HG02571 (cell line): ENCODE measurements around the gene ARRDC5.
"Not testable (repeated sequence)": the region's sequence is repeated elsewhere in the genome, so short reads cannot be mapped to it uniquely, and the experiment has no call there.

Experiments
- ATAC-seq: cut with Tn5 transposase; IDR thresholded peaks from one replicate; pipeline ENCODE4 v1.9.1; 2021; ENCODE audit warnings: mild to moderate bottlenecking, moderate library complexity; ENCODE audit not compliant: unreplicated experiment

ARRDC5 gene

GRCh38 chr19:4902796-4903195 lies at the start of gene ARRDC5:
Gene ARRDC5 (minus strand): TSS chr19:4902896. CDS start chr19:4902825, 71 bp downstream.
- no peak for ATAC-seq

- no peak for ATAC-seq
Observed at GRCh38 chr19:4951656-4952055, 49.0 kb upstream of the ARRDC5 start.

GRCh38 chr19:4950650-4951049 lies 48.0 kb upstream of the ARRDC5 start:
- not testable (repeated sequence) for ATAC-seq

GRCh38 chr19:4941638-4942169 lies 39.0 kb upstream of the ARRDC5 start:
- ATAC-seq: not testable (repeated sequence)

GRCh38 chr19:4939466-4939865 lies 36.8 kb upstream of the ARRDC5 start:
- ATAC-seq: no peak

GRCh38 chr19:4938461-4938860 lies 35.8 kb upstream of the ARRDC5 start:
- ATAC-seq: not testable (repeated sequence)

- no peak for ATAC-seq
Observed at GRCh38 chr19:4937060-4937459, 34.4 kb upstream of the ARRDC5 start.

- no peak for ATAC-seq
Observed at GRCh38 chr19:4935444-4935843, 32.7 kb upstream of the ARRDC5 start.

- ATAC-seq: no peak
Observed at GRCh38 chr19:4933528-4933927, 30.8 kb upstream of the ARRDC5 start.

- no peak for ATAC-seq
Observed at GRCh38 chr19:4932711-4933110, 30.0 kb upstream of the ARRDC5 start.

- ATAC-seq: no peak
Observed at GRCh38 chr19:4930664-4931063, 28.0 kb upstream of the ARRDC5 start.

- ATAC-seq: no peak
Observed at GRCh38 chr19:4929186-4929585, 26.5 kb upstream of the ARRDC5 start.

GRCh38 chr19:4923276-4923747 lies 20.6 kb upstream of the ARRDC5 start:
- ATAC-seq: no peak

GRCh38 chr19:4922530-4923275 lies 20.0 kb upstream of the ARRDC5 start:
- ATAC-seq: no peak

GRCh38 chr19:4916292-4917082 lies 13.8 kb upstream of the ARRDC5 start:
- ATAC-seq: no peak

GRCh38 chr19:4914736-4915501 lies 12.2 kb upstream of the ARRDC5 start:
- ATAC-seq: no peak

GRCh38 chr19:4913996-4914735 lies 11.5 kb upstream of the ARRDC5 start:
- no peak for ATAC-seq

GRCh38 chr19:4911786-4912672 lies 9.3 kb upstream of the ARRDC5 start:
- ATAC-seq: no peak

GRCh38 chr19:4911314-4911713 lies 8.6 kb upstream of the ARRDC5 start:
- ATAC-seq: no peak
